SK-N-SH treated with all-trans-retinoic acid at 6 μM for 48 hours (cell line): ENCODE measurements around the gene LRRC56.

Source experiments
- ATAC-seq: fragments of 200-7000 bp; cut with Tn5 transposase; 3 replicates; pipeline ENCODE4 v1.9.1; 2020; ENCODE audit warnings: mild to moderate bottlenecking, moderate library complexity
- ARNTL ChIP-seq: fragments of 450-650 bp; formaldehyde crosslinking; IDR thresholded peaks from 2 replicates; pipeline ENCODE4 v1.5.0; 2020; ENCODE audit warnings: low read depth, mild to moderate bottlenecking, moderate library complexity, borderline replicate concordance
- BACH2 ChIP-seq: fragments of 250-450 bp; sonication (Bioruptor Pico); IDR thresholded peaks from 2 replicates; pipeline ENCODE4 v1.9.0; 2021; ENCODE audit warnings: mild to moderate bottlenecking, borderline replicate concordance
- ESRRG ChIP-seq: fragments of 250-450 bp; sonication (Bioruptor Pico); IDR thresholded peaks from 2 replicates; pipeline ENCODE4 v1.6.1; 2021; ENCODE audit warnings: mild to moderate bottlenecking
- ISL1 ChIP-seq: fragments of 250-450 bp; sonication (Bioruptor Pico); IDR thresholded peaks from 2 replicates; pipeline ENCODE4 v2.1.2; 2022; ENCODE audit warnings: mild to moderate bottlenecking, moderate library complexity
- OSR1 ChIP-seq: fragments of 250-450 bp; sonication (Bioruptor Pico); IDR thresholded peaks from 2 replicates; pipeline ENCODE4 v1.8.0; 2022; ENCODE audit warnings: moderate library complexity, mild to moderate bottlenecking, inconsistent platforms
- TCF4 ChIP-seq: fragments of 250-450 bp; sonication (Bioruptor Pico); IDR thresholded peaks from 2 replicates; pipeline ENCODE4 v1.8.0; 2021; ENCODE audit warnings: mild to moderate bottlenecking, moderate library complexity, borderline replicate concordance
- ZC3H10 ChIP-seq: fragments of 250-450 bp; sonication (Bioruptor Pico); IDR thresholded peaks from 2 replicates; pipeline ENCODE4 v1.5.1; 2021; ENCODE audit warnings: mild to moderate bottlenecking, moderate library complexity
- ZFP3 ChIP-seq: fragments of 250-450 bp; sonication (Bioruptor Pico); IDR thresholded peaks from 2 replicates; pipeline ENCODE4 v1.5.0; 2020; ENCODE audit warnings: mild to moderate bottlenecking, moderate library complexity
- ZFP30 ChIP-seq: fragments of 450-650 bp; formaldehyde crosslinking; IDR thresholded peaks from 2 replicates; pipeline ENCODE4 v1.5.0; 2022; ENCODE audit warnings: mild to moderate bottlenecking, moderate library complexity
- ZNF565 ChIP-seq: fragments of 450-650 bp; formaldehyde crosslinking; conservative IDR thresholded peaks from 2 replicates; pipeline ENCODE4 v1.5.0; 2020; ENCODE audit warnings: low read depth, mild to moderate bottlenecking, moderate library complexity
- ZNF70 ChIP-seq: fragments of 450-650 bp; formaldehyde crosslinking; IDR thresholded peaks from 2 replicates; pipeline ENCODE4 v1.5.0; 2020; ENCODE audit warnings: mild to moderate bottlenecking, moderate library complexity
- ZNF8 ChIP-seq: fragments of 450-650 bp; formaldehyde crosslinking; IDR thresholded peaks from 2 replicates; pipeline ENCODE4 v1.5.0; 2020; ENCODE audit warnings: mild to moderate bottlenecking, moderate library complexity
- TF ChIP-seq, protein P1 (sequence below): fragments of 250-450 bp; sonication (Bioruptor Pico); IDR thresholded peaks from 2 replicates; pipeline ENCODE4 v1.5.1; 2021; ENCODE audit warnings: mild to moderate bottlenecking, moderate library complexity
- TF ChIP-seq, protein P2 (sequence below): fragments of 250-450 bp; sonication (Bioruptor Pico); IDR thresholded peaks from 2 replicates; pipeline ENCODE4 v1.5.1; 2020; ENCODE audit warnings: low read depth, mild to moderate bottlenecking, moderate library complexity
- TF ChIP-seq, protein P3 (sequence below): fragments of 250-450 bp; sonication (Bioruptor Pico); IDR thresholded peaks from 2 replicates; pipeline ENCODE4 v1.8.0; 2020; ENCODE audit warnings: mild to moderate bottlenecking, moderate library complexity, borderline replicate concordance
- TF ChIP-seq, protein P4 (sequence below): fragments of 250-450 bp; sonication (Bioruptor Pico); IDR thresholded peaks from 2 replicates; pipeline ENCODE4 v1.8.0; 2021; ENCODE audit warnings: low read depth, mild to moderate bottlenecking, moderate library complexity, borderline replicate concordance
- TF ChIP-seq, protein P5 (sequence below): fragments of 250-450 bp; sonication (Bioruptor Pico); IDR thresholded peaks from 2 replicates; pipeline ENCODE4 v1.5.0; 2020; ENCODE audit warnings: mild to moderate bottlenecking, moderate library complexity

LRRC56 gene

DNA sequence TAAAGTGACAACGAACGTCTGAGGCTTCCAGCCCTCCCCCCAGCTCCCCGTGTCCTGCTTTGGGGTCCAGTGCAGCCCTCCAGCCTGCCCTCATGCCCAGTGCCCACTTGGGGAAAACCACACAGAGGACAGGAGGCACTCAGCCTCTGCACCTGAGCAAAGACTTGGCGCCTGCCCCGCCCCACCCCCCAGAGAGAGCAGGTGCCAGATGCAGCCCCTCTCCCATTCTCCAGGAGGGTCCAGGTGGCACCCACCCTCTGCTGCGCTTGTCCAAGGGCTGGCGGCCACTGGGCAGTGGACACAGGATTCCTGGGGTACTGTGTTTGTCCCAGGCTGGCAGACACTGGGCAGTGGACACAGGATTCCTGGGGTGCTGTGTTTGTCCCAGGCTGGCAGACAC lies 46.0 kb upstream of the LRRC56 start:
- TF ChIP-seq ESRRG, result no peak
- TF ChIP-seq, protein P1, sequence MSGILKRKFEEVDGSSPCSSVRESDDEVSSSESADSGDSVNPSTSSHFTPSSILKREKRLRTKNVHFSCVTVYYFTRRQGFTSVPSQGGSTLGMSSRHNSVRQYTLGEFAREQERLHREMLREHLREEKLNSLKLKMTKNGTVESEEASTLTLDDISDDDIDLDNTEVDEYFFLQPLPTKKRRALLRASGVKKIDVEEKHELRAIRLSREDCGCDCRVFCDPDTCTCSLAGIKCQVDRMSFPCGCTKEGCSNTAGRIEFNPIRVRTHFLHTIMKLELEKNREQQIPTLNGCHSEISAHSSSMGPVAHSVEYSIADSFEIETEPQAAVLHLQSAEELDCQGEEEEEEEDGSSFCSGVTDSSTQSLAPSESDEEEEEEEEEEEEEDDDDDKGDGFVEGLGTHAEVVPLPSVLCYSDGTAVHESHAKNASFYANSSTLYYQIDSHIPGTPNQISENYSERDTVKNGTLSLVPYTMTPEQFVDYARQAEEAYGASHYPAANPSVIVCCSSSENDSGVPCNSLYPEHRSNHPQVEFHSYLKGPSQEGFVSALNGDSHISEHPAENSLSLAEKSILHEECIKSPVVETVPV (CRISPR knock-in tag), result no peak
- TF ChIP-seq ZNF8, result no peak
- TF ChIP-seq, protein P2, sequence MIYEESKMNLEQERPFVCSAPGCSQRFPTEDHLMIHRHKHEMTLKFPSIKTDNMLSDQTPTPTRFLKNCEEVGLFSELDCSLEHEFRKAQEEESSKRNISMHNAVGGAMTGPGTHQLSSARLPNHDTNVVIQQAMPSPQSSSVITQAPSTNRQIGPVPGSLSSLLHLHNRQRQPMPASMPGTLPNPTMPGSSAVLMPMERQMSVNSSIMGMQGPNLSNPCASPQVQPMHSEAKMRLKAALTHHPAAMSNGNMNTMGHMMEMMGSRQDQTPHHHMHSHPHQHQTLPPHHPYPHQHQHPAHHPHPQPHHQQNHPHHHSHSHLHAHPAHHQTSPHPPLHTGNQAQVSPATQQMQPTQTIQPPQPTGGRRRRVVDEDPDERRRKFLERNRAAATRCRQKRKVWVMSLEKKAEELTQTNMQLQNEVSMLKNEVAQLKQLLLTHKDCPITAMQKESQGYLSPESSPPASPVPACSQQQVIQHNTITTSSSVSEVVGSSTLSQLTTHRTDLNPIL (CRISPR knock-in tag), result no peak
- no peak for TF ChIP-seq ZNF70 (CRISPR knock-in tag)
- TF ChIP-seq OSR1, result no peak
- TF ChIP-seq, protein P3, sequence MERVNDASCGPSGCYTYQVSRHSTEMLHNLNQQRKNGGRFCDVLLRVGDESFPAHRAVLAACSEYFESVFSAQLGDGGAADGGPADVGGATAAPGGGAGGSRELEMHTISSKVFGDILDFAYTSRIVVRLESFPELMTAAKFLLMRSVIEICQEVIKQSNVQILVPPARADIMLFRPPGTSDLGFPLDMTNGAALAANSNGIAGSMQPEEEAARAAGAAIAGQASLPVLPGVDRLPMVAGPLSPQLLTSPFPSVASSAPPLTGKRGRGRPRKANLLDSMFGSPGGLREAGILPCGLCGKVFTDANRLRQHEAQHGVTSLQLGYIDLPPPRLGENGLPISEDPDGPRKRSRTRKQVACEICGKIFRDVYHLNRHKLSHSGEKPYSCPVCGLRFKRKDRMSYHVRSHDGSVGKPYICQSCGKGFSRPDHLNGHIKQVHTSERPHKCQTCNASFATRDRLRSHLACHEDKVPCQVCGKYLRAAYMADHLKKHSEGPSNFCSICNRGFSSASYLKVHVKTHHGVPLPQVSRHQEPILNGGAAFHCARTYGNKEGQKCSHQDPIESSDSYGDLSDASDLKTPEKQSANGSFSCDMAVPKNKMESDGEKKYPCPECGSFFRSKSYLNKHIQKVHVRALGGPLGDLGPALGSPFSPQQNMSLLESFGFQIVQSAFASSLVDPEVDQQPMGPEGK (CRISPR knock-in tag), result no peak
- TF ChIP-seq ZC3H10 (CRISPR knock-in tag), result no peak
- TF ChIP-seq, protein P4, sequence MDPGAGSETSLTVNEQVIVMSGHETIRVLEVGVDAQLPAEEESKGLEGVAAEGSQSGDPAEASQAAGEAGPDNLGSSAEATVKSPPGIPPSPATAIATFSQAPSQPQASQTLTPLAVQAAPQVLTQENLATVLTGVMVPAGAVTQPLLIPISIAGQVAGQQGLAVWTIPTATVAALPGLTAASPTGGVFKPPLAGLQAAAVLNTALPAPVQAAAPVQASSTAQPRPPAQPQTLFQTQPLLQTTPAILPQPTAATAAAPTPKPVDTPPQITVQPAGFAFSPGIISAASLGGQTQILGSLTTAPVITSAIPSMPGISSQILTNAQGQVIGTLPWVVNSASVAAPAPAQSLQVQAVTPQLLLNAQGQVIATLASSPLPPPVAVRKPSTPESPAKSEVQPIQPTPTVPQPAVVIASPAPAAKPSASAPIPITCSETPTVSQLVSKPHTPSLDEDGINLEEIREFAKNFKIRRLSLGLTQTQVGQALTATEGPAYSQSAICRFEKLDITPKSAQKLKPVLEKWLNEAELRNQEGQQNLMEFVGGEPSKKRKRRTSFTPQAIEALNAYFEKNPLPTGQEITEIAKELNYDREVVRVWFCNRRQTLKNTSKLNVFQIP (CRISPR knock-in tag), result no peak
- TF ChIP-seq ZNF565 (CRISPR knock-in tag), result no peak
- TF ChIP-seq ARNTL (CRISPR knock-in tag), result no peak
- TF ChIP-seq ZFP3 (CRISPR knock-in tag), result no peak
- TF ChIP-seq, protein P5, sequence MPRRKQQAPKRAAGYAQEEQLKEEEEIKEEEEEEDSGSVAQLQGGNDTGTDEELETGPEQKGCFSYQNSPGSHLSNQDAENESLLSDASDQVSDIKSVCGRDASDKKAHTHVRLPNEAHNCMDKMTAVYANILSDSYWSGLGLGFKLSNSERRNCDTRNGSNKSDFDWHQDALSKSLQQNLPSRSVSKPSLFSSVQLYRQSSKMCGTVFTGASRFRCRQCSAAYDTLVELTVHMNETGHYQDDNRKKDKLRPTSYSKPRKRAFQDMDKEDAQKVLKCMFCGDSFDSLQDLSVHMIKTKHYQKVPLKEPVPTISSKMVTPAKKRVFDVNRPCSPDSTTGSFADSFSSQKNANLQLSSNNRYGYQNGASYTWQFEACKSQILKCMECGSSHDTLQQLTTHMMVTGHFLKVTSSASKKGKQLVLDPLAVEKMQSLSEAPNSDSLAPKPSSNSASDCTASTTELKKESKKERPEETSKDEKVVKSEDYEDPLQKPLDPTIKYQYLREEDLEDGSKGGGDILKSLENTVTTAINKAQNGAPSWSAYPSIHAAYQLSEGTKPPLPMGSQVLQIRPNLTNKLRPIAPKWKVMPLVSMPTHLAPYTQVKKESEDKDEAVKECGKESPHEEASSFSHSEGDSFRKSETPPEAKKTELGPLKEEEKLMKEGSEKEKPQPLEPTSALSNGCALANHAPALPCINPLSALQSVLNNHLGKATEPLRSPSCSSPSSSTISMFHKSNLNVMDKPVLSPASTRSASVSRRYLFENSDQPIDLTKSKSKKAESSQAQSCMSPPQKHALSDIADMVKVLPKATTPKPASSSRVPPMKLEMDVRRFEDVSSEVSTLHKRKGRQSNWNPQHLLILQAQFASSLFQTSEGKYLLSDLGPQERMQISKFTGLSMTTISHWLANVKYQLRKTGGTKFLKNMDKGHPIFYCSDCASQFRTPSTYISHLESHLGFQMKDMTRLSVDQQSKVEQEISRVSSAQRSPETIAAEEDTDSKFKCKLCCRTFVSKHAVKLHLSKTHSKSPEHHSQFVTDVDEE (CRISPR knock-in tag), result no peak
- TF ChIP-seq ISL1 (CRISPR knock-in tag), result no peak
- TF ChIP-seq, all 23 proteins: peak for 0
- no peak for ATAC-seq

DNA sequence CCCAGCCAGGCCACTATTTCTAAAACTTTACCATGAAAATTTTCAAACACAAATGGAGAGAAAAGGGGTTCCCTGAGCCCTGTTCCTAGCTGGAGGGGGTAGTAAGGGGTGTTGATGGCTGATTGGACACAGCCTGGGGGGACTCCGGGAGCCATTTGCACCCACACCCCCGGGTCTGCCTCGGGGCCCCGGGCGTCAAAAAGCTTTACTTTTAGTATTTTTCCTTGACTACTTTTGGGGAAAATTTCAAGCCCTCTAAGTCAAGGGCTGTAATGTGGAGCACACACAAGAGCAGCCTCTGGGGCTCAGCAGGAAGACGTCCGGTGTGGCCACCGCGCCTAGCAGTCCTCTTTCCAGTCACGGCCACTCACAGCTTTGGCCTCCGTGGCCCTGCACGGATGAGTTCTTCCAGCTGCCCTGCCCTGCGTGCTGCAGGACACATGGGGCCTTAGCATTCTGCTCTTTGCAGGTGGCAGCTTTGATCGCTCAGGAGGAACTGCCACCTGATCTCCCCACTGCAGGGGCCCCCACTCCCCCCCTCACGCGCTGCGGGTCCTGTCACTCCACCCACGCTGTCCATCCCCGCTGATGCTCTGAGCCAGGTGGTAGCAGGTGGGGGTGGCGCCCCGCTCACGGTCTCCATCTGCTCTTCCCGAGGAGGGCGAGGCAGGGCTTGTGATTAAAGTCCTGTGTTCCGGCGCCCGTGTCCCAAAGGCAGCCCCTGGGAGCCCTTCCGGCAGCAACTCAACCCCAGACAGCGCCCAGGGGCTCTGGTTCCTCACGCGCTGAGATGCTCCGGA lies 44.7 kb upstream of the LRRC56 start:
- TF ChIP-seq ZFP30 (CRISPR knock-in tag), result no peak
- TF ChIP-seq, protein P2 (CRISPR knock-in tag), result no peak
- TF ChIP-seq BACH2 (CRISPR knock-in tag), result no peak
- TF ChIP-seq ZC3H10 (CRISPR knock-in tag), result no peak
- no peak for TF ChIP-seq ISL1 (CRISPR knock-in tag)
- no peak for ATAC-seq

DNA sequence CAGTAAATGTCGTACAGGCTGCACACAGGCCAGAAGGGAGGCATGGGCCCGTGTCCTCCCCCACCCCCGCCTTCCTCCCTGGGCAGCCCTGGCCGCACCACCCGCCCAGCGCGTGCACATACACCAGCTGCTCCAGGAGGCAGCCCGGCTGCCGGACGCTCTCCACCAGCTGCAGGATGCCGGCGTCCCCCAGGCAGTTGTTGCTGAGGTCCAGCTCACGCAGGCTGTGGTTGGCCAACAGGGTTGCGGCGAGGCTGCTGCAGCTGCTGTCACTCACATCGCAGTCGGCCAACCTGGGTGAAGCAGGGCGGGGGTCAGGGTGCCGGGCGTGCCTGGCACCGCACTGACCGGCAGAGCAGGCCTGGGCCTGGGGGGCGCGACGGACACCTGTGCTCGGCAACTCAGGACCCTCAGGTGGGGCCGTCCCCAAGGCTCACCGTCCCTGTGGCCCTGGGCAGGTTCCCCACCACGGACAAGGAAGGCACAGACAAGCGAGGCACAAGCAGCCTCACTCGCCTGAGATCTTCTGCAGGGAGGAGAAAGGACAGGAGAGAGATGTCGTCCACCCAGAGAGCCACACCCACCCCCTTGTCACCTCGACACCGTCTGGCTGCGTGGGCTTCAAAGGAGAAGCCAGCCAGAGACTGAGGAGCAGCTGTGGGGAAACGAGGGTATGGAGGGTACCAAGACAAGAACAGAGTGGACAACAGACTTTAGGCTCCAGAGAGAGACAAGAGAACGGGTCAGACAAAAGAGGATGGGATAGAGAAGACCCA lies 42.4 kb upstream of the LRRC56 start:
- no peak for ATAC-seq
- TF ChIP-seq, protein P3 (CRISPR knock-in tag), result no peak
- TF ChIP-seq ZNF70 (CRISPR knock-in tag) (no peak), TCF4 (CRISPR knock-in tag) (no peak), ISL1 (CRISPR knock-in tag) (no peak)
- TF ChIP-seq, protein P1 (CRISPR knock-in tag), result no peak
- TF ChIP-seq, protein P5 (CRISPR knock-in tag), result no peak
